HG02840 (cell line): ENCODE measurements around the gene REPIN1.
A peak's percentile ranks its signal among the peaks of the same experiment; 100 is the strongest.

Source experiments
- ATAC-seq: cut with Tn5 transposase; IDR thresholded peaks from one replicate; pipeline ENCODE4 v1.9.1; 2021; ENCODE audit warnings: mild to moderate bottlenecking, moderate library complexity, moderate number of reproducible peaks; ENCODE audit not compliant: unreplicated experiment, low FRiP score

Gene REPIN1

DNA sequence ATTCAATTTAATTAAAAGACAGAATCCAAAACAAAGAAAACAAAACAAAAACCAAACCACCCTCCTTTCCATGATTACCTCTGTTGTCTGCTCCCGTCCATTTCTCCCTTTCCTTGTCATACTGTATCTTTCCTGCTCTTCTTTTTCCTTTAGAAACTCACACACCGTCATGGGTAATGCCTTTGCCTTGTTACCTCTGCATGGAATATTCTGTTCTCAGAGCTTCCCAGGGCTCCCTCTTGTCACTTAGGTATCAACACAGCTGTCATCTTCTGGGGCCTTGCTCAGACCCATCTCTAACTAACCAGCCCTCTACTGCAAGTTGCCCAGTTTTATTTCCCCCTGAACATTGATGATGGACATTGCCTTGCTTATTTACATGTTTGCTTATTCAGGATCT, 51.6 kb downstream of the REPIN1 start:
- ATAC-seq: no peak

DNA sequence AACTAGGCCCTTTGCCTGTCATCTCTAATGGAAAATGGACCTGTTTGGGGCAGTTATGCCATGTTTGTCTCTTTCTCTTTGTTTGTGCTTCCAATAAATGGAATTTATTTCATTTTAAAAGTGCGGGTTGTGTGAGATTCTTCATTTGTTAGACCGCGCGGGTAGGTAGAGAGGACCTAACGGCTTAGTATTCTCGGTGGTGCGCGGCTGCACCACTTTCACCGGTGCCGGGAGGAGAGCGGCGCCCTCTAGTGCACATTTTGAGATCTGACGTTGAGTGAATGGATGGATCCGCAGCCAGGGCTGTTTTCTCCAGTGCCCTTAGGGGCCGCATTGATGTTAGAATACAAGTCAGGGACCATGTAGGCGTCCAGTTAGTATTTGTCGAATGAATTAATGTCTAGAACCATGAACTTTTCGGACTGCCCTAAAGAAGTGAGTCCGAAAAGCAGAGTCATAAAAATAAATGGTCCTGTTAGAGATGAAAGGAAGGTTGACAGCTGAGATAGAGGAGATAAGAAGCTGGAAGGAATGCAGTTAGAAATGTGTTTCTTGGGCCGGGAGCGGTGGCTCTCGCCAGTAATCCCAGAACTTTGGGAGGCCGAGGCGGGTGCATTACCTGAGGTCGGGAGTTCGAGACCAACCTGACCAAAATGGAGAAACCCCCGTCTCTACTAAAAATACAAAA, 52.5 kb downstream of the REPIN1 start:
- peak; percentile 84 for ATAC-seq

DNA sequence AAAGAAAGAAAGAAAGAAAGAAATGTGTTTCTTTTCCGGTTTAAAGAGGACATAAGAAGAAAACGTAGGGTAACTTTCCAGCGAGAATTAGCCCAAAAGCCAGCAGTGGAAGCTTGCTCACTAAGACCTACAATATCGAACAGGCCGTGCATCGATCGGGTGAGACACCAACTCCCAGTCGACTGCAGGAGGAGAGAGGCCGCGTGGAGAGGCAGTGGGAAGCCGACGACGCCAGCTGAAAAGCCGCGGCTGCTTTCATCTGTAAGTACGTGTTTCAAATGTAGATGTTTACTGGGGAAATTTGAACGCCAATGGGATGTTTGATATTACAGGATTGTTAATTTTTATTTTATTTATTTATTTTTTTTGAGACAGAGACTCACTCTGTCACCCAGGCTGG, 53.2 kb downstream of the REPIN1 start:
- no peak for ATAC-seq
